HL-60/S4 treated with phorbol 12-myristate 13-acetate at 8.2 ng/mL for 4 days and 3 days (cell line): ENCODE results near the gene KLRF2.

Experiments
- in situ Hi-C: fragments of 300-500 bp; cut with MboI; formaldehyde crosslinking; loops from 2 replicates; pipeline ENCODE4 v1.15.0; 2022; ENCODE audit warnings: low sequenced_read_pairs

The KLRF2 gene

DNA sequence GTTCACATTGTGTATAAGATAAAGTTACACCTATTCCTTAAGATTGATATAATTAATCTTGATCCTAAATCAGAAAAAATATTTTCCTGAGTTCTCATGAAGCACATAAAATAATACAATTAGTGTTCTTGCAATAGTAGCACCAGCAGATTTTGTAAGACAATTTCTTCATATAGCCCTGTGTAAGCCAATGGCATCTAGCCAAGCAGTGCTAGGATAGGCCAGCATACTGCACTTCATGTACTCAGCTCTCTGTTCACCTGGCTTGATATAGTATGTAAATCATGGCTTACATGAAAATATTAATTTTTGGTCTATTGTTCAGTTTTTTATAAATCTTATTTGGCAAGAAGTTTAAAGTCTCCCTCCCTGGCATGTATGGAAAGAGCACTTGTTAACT is 1.9 kb downstream of the KLRF2 start:
- in situ Hi-C loops = no loop called here

DNA sequence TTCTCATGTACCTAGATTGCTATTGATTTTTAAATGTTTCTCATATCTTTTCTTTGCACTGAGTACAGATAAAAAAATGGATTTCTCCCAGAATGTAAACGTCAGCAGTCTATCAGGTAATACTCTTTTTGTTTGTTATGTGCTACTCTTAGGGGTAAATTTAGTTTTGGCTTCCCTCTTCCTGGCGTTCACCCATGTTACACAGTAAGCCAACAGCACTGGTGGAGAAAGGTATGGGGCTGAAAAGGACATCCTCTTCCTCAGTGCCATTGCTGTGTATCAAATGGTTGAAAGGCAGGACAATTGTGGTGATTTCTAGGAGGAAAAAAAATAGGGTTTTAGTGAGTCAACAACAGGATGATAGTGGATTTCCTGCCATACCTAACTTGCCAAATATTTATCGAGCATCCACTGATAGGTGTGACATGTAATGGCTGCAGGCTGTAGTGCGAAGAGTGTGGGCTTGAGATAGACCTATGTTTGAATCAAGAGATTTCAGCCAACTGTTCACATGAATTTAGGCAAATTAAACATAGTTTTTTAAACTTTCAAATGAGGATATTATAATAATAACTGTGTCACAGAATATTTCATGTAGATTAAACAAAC is 7.5 kb downstream of the KLRF2 start:
- in situ Hi-C loops = no loop called here

DNA sequence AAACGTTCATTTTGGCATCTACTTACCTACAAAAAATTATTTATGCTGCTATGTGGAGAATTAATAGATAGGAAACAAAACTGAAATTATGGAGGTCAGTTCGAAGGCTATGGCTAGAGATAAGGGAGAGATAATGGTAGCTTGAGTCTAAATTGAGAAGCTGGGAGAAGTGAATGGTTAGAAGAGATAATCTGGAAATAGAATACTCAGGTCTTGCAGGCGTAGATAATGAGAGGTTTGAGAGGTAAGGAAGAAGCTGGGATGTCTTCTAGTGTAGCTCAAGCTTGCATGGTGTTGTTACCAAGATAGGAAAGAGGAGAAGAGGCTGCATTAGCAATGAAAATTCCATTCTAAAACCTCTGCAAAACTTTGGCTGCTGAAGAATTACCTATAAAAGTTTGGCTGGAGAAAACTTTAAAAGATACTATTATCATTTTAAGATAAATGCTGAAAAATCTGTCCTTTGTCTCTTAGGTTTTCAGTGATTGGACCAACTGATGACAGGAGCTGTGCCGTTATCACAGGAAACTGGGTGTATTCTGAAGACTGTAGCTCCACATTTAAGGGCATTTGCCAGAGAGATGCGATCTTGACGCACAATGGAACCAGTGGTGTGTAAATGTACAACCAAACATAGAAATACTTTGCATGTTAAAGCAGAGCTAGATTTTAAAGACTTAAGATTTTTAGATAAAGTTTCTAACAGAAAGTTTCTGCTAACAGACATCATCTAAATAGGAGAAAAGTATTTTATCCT is 14.1 kb downstream of the KLRF2 start:
- in situ Hi-C loops = no loop called here

DNA sequence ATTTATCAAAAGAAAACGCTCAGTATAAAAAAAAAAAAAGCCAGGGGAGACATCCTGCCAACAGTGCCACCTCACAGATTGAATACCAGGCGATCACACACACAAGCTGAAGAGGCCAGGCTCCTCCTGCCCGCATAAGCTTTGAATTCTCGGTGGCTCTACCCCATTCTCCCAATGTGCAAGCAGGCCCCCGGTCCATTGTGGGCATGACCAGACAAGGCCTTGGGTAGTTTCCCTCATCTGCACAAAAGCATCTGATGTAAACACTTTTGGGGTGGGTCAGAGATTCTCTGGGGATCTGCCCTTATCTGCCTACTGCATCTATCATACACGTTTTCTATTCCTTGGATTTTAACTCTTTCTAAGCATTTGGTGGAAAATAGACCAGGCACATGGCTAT is 16.2 kb downstream of the KLRF2 start:
- in situ Hi-C loops = no loop called here

DNA sequence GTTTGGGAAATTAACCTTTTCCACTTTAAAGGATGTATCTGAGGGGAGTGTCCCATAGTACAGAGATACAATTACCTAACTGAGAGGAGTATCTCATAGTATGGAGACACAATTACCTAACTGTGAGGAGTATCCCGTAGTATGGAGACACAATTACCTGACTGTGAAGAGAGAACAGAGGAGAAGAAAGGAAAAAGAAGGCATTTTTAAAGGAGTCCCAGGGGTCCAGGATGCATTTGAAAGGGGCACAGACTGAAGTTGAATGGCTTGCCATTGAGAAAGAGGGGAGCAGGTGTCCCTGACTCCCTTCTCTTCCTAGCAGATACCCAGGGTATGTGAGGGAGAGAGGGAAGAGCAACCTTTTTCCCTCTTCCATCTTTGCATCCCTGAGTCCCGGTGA is 17.9 kb downstream of the KLRF2 start:
- in situ Hi-C loops = no loop called here

DNA sequence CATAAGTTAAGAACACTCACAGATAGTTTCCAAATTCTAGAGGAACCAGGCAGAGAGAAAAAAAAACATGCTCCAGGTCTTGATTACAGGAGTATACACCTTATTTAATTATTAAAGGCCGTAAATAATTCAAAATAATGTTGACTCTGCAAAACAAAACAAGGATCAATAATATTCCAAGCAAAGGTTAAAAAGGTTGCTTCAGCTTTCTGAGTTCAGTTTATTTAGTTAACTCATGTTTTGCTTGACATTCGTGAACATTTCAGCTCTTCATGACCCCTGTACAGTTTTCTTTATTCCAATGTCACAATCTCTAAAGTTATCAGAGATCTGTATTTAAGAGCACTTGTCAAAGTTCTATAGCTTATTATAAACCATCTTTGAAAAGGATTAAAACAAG is 19.6 kb downstream of the KLRF2 start:
- in situ Hi-C loops = no loop called here

DNA sequence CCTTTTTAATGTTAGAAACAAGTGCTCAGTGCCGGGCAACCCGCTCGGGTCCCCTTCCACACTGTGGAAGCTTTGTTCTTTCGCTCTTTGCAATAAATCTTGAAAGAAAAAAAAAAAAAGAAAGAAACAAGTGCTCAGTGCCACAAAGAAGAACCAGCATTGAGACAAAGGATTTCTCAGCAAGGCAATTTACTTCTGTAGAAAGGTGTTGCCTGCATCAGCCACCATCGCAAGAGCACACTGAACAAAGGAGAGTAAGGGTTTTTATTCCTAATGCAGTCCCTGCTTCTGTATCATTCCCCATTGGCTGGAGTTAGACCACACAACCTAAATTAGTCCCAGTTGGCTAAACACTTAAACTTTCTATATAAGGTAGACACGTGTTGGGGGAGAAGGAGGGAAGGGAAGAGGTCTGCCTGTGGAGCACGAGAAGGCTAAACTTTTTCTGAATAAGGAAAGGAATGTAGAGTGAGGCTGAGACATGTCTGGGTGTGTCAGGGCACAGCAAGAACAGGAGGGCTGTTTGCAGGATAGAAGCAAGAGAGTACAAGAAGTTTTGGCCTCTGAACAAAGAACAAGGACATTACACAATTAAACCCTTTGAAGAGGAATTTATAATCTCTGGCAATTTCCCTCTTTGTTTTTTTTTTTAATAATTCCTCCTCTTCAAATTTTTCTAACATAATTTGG is 21.4 kb downstream of the KLRF2 start:
- in situ Hi-C loops = no loop called here

DNA sequence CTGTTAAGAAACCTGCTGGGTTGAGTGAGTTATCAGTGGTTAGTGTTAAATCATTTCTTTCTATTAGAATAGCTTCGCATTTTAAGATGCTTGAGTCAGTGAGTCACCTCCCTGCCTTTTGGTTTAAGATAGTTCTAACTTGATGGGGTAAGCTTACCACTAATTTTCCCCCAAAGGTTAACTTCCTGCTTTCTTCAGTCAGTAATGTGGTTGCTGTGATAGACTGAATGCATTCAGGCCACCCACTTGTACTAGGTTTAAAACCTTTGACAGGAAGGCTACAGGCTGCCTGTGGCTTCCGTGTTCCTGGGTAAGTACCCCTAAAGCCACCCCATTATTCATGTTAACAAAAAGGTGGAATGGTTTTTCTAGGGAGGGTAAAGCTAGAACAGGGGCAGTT is 25.6 kb downstream of the KLRF2 start:
- in situ Hi-C loops = no loop called here

DNA sequence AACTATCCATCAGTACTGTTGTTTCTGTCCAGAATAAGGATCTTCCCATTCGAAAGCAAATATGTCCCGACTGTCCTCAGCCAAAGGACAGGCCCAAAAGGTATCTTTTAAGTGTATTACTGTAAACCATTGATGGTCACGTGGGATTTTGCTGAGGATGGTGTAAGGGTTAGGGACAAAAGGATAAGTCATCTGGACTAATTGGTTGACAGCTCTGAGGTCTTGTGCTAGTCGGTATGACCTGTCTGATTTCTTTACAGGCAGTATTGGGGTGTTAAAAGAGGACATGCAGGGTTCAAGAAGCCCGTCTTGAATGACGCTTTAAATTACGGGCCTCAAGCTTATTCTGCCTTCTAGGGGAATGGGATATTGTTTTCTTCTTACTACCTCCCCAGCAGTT is 26.5 kb downstream of the KLRF2 start:
- in situ Hi-C loops = no loop called here

DNA sequence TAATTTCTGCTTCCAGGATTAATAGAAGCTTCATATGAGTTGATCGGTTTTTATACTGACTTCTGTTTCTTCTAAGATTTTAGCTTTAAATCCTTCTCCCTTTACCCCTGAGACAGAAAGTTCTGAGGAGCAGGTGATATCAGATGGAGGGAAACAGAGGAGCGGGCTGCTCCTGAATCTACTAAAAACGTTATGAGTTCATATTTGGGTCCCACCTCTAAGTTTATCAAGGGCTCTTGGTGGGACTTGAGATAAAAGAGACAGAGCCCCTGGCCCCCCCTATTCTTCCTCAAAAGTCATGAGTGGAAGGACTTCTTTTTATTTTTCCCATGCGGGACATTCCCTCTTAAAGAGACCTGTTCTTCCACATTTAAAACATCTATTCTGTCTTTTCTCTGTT is 27.1 kb downstream of the KLRF2 start:
- in situ Hi-C loops = no loop called here

DNA sequence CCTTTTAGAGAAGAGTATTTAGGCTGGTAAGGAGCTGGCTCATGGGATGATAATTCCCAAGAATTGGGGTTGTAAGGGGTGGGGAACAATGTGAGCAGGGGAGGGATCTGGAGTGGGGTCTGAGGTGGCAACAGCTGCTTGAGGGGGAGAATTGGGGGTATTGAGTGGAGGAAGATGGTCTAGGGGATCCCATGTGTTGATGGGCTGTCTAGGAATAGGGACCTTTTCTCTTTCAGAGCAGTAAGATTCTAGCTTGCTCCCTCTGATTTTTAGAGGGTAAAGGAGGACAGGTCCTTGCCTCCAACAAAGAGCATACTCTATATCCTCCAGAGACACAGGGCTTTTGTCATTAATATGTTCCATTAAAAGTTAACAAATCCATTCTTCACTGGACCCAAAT is 28.4 kb downstream of the KLRF2 start:
- in situ Hi-C loops = no loop called here

DNA sequence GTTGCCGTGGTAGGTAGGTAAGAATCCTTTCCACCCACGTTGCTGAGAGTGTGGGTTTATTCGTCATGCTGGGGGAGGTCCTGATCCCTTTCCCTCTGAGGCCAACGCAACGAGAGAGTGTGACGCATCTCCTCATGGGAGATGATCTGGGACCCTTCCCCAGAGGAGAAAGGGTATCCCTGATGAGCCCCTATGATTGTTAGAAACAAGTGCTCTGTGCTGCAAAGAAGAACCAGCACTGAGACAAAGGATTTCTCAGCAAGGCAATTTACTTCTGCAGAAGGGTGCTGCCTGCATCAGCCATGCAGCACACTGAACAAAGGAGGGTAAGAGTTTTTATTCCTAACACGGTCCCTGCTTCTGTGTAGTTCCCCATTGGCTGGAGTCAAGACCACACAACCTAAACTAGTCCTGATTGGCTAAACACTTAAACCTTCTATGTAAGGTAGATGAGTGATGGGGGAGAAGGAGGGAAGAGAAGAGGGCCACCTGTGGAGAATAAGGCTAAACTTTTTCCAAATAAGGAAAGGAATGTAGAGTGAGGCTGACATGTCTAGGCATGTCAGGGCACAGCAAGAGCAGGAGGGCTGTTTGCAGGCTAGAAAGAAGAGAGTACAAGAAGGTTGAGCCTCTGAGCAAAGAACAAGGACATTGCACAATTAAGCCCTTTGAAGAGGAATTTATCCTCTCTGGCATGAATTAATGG is 29.6 kb downstream of the KLRF2 start:
- in situ Hi-C loops = no loop called here

DNA sequence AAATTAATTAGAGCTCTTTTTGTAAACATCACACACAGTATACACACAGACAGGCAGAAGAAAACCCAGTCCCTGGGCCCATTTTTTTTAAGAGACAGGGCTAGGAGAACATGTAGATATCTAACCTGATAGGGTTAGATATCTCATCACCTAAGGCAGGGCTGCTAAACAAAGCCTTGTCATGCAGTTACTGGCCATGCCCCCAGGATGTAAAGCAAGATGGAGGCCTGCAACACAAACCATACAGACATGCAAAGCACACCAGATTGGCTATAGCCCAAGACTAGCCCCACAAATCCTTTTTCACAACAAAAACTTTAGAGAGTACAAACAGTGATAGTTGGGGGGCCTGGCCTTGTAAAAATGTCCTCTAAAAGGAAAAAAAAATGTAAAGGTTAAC is 30.4 kb downstream of the KLRF2 start:
- in situ Hi-C loops = no loop called here

DNA sequence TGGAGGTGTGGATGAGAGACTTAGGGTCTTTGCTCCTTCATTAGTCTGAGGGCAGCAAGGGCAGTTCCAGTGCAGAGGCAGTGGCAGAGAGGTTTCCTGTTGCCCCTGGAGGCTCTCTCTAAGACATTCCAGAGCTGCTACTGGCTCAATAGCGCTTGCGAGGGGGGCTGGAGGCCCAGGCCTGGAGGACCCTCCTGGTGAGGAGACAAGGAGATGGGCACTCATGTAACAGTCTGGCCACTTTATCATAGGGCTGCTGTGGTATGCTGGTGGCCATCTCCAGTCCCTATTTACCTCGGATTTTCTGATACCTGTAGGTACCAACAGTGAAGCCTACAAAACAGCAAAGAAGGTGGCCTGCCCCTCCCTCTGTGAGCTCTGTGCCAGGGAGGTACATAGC is 38.2 kb downstream of the KLRF2 start:
- in situ Hi-C loops = no loop called here

DNA sequence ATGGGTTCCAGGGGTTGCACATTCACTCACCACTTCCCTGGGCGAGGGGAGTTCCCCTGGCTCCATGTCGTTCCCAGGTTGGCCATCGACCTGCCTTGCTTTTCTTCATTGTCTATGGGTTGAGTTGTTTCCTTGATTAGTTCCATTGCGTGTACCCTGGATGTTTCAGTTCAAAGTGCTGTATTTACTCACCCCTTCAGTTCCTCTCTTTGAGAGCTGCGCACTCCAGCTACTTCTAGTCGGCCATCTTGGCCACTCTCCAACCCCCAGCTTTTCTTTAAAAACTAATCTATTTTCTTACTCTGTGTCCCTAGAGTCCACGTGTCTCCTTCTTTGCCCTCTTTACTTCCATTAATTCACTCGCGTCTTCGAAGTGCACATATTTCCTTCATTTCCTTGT is 39.2 kb downstream of the KLRF2 start:
- in situ Hi-C loops = no loop called here

DNA sequence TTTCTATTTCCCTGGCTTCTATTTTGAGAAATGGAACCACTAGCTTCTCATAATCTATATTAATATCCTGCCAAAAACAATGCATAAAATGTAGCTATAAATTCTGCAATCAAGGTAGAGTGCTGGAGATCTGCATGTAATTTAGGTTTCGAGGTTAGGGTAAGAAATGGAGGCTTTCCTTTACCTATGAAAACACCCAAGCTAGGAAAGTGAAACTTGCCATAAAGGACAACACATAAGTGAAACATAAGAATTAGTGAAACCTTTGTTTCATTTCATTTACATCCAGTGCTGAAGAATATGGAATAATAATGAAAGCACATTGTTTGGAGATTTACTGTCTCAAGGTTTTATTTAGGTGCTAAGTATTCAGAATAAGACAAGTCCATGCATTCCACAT is 41.1 kb downstream of the KLRF2 start:
- in situ Hi-C loops = no loop called here

DNA sequence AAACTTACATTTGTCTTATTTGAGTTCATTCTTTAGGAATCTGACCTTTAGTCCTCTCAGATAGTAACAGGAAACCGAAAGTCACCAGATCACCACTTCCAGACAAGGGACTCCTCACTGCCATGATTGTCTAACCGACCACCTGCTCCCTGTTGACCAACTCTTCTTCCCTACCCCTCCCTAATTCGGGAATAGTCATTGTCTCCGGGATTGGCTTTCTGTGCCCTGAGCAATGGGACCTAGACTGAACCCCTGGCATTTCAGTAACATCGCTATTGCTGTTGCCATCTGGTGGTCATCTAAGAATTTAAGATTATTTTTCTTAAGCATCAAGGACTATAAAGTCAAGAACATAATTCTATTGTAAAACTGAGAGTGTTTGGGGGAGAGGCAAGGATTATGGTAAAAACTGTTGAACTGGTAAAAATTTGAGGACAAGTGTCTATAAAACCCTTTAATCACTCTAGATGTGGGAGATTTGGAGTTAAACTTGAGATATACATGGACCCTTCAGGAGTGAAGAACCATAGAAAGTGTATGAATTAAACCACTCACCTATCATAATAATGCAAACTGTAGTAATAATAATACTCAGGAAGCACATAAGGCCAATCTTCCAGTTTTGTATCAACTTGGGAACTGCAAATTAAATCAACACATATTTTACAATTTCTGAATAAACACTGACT is 44.6 kb downstream of the KLRF2 start:
- in situ Hi-C loops = no loop called here

DNA sequence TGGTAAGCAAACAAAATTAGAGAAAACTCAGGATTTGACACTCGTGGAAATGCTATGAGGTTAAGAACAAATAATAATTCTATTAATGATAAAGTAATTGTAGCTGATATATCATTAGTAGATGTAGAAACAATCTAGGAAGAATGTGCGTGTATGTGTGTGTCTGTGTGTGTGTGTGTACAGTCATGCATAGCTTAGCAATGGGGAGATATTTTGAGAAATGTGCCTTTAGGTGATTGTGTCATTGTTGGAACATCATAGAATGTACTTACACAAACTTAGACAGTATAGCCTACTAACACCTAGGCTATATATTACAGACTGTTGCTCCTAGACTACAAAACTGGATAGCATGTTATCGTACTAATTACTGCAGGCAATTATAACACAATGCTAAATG is 45.6 kb downstream of the KLRF2 start:
- in situ Hi-C loops = no loop called here

DNA sequence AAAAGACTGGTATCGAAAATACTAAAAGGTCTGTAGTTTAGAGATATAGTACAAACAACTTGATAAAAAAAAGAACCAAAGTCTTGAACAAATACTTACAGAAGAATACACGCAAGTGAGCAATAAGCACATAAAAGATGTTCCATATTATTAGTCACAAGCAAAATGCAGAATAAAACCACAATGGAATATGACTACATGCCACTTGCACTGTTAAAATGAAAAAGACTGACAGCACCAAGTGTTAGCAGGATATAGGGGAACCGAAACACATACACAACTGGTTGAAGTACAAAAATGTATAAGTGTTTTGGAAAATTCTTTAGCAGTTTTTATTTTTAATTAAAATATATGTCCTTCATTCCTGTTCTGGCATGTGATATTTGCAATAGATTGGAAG is 47.3 kb downstream of the KLRF2 start:
- in situ Hi-C loops = no loop called here

DNA sequence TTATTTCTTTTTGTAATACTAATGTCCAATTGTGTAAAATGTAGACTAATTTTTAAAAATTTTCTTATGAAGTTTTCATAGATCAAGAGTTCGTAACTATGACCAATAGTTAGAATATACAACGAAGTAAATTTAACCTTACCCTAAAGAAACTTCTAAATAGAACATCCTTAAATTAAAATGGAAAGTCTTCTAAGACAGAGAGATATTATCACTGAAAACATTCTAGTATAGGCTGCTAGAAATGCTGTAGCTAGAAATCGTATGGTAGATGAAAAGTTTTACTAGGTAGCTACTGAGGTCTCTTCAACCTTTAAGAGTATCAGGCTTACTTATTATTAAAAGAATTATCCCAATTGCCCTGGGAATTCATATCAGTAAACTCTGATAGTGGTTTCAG is 50.0 kb downstream of the KLRF2 start:
- in situ Hi-C loops = no loop called here

DNA sequence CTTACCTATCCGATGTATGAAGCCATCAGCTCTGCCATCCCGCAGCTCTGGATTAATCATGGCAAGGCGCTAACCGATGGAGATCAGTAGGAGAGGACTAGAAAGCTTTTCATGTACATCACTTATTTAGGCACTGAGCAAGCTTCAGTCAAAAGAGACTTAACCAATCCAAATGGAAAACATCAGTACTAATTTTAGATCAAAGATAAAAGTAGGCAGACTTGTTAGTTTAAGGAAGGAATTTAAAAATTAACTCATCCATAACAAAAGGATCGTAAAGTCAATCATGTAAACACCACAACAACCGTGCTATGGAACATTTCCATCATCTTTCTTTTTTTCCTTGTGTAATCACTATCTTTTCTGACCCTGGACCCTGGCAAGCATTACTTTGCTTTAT is 51.0 kb downstream of the KLRF2 start, which contains the start of gene CLEC2A:
Gene CLEC2A, minus strand, starts transcription at position 101 of the 400 bp plus-strand sequence. Its CDS starts 41 bp downstream, at position 60.
- in situ Hi-C loops = no loop called here
